DOHH2 (cell line): ENCODE data around the gene TPRN.

Experiments used
- EZH2phosphoT487 ChIP-seq: fragments of 200-600 bp; sonication (generic); IDR thresholded peaks from 2 replicates; pipeline ENCODE4 v1.6.1; 2017; ENCODE audit warnings: borderline replicate concordance, mild to moderate bottlenecking, antibody characterized with exemption, low read length, moderate library complexity, mixed read lengths
- TF ChIP-seq, protein P1 (sequence below): fragments of 200-600 bp; sonication (generic); IDR thresholded peaks from one replicate; pipeline ENCODE4 v1.5.1; 2014; ENCODE audit warnings: antibody characterized with exemption, mild to moderate bottlenecking, low read depth, low read length; ENCODE audit not compliant: poor library complexity, severe bottlenecking

DNA sequence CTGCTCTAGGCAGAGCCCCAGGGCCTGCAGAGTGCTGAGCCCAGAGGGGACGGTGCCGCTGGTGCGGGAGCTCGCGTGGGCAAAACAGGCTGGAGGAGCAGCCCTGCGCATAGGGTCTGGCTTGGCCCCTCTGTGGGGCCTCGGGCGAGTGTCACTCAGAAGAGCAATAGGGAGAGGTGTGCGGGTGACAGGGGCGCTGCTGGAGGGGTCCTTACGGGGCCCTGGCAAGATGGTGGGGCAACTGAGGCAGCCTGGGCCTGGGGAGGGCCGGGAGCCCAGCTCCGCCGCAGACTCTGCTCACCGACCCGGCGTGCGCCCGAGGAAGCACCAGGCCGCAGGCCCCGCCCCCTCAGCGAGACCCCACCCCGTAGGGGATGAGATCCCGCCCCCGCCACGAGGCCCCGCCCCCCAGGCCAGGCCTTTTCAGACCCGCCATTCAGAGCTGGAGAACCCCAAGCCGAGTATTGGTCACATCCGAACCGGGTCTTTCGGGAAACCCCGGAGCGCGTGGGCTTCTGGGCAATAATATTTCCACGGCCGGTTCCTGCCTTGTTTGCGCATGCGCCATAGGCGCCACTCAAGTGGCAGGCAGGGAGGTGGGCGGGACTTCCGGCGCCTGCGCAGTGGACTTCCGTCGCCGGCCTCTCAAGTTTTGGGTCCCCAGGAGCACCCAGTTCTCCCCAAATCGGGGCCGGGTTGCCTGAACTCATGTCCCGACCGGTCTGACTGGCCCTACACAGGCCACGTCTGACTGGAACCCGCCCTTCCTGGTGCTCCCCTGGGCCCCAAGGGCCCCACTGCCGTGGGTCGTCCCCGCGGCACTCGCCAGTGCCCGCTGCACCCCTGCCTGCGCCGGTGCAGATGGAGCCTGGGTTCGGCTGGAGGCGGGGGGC is 22.8 kb upstream of the TPRN start:
- TF ChIP-seq, protein P1, sequence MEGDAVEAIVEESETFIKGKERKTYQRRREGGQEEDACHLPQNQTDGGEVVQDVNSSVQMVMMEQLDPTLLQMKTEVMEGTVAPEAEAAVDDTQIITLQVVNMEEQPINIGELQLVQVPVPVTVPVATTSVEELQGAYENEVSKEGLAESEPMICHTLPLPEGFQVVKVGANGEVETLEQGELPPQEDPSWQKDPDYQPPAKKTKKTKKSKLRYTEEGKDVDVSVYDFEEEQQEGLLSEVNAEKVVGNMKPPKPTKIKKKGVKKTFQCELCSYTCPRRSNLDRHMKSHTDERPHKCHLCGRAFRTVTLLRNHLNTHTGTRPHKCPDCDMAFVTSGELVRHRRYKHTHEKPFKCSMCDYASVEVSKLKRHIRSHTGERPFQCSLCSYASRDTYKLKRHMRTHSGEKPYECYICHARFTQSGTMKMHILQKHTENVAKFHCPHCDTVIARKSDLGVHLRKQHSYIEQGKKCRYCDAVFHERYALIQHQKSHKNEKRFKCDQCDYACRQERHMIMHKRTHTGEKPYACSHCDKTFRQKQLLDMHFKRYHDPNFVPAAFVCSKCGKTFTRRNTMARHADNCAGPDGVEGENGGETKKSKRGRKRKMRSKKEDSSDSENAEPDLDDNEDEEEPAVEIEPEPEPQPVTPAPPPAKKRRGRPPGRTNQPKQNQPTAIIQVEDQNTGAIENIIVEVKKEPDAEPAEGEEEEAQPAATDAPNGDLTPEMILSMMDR, result no peak
- TF ChIP-seq EZH2phosphoT487, result no peak
